GM19193 (cell line): ENCODE data around the gene MYO18B.

Experiments
- POLR2A ChIP-seq: IDR thresholded peaks from 4 replicates; pipeline ENCODE4 v1.6.1; 2011; ENCODE audit not compliant: insufficient read depth, insufficient read length; ENCODE audit errors: extremely low read depth

MYO18B gene

GRCh38 chr22:26035523-26035922, 293.5 kb downstream of the MYO18B start:
- no peak for TF ChIP-seq POLR2A

- TF ChIP-seq POLR2A: no peak
Measured at GRCh38 chr22:26038365-26038764, 296.4 kb downstream of the MYO18B start.

- no peak for TF ChIP-seq POLR2A
Measured at GRCh38 chr22:26041931-26042330, 299.9 kb downstream of the MYO18B start.

- TF ChIP-seq POLR2A: no peak
Measured at GRCh38 chr22:26043031-26043430, 301.0 kb downstream of the MYO18B start.

- TF ChIP-seq POLR2A: no peak
Measured at GRCh38 chr22:26045051-26045450, 303.1 kb downstream of the MYO18B start.

- TF ChIP-seq POLR2A: no peak
Measured at GRCh38 chr22:26045860-26046259, 303.9 kb downstream of the MYO18B start.

- no peak for TF ChIP-seq POLR2A
Measured at GRCh38 chr22:26047516-26047915, 305.5 kb downstream of the MYO18B start.

GRCh38 chr22:26047920-26048319, 305.9 kb downstream of the MYO18B start:
- TF ChIP-seq POLR2A: no peak

GRCh38 chr22:26050079-26050478, 308.1 kb downstream of the MYO18B start:
- no peak for TF ChIP-seq POLR2A

GRCh38 chr22:26053737-26054316, 311.8 kb downstream of the MYO18B start:
- TF ChIP-seq POLR2A: no peak

- no peak for TF ChIP-seq POLR2A
Measured at GRCh38 chr22:26054841-26055605, 313.0 kb downstream of the MYO18B start.

- no peak for TF ChIP-seq POLR2A
Measured at GRCh38 chr22:26055693-26056092, 313.7 kb downstream of the MYO18B start.

GRCh38 chr22:26056455-26057200, 314.6 kb downstream of the MYO18B start:
- no peak for TF ChIP-seq POLR2A

GRCh38 chr22:26057731-26058130, 315.7 kb downstream of the MYO18B start:
- TF ChIP-seq POLR2A: no peak

- no peak for TF ChIP-seq POLR2A
Measured at GRCh38 chr22:26064048-26064447, 322.1 kb downstream of the MYO18B start.

GRCh38 chr22:26065847-26066246, 323.9 kb downstream of the MYO18B start:
- no peak for TF ChIP-seq POLR2A
